ENCODE data around the gene PHLDA1. TPM values are rescaled to one million over a fixed set of nuclear protein-coding genes. Genes with fewer than 3 reads are reported as not detected.

Gene PHLDA1
- total and polyA plus RNA-seq, 2 donors (not counting 3 experiments of a cell fraction or from before 2014, with no cell fraction given) = 14.1 to 30.8 TPM

DNA sequence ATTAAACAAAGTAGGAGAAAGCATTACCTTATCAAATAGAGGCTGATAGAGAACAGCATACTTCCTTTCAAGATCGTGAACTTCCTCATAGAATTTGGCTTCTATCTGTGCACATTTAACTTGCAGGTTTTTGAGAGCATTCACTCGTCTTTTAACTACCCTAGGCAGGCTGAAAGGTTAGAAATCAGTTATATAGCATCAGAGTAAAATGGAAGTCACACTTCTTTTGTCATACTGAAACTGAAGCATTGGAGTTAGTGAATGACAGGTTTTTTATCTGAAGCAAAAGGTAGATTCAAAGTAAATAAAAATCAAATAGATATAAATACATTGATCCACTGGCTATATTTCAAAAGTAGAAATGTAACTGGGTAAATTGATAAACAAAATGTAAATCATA, 28.5 kb upstream of the PHLDA1 start:
- Histone ChIP-seq H3K4me2 (ENCODE audit: insufficient read depth, low read length) (no peak overlapping the region), H2AFZ (ENCODE audit: low read depth, low read length) (no peak overlapping the region), H3K9ac (replicated peaks; ENCODE audit: extremely low read depth, insufficient read depth, low read length) (no peak overlapping the region), H3K4me1 (ENCODE audit: control insufficient read depth, extremely low read depth, insufficient read depth, low read length) (no peaks in the 10 kb centered on the region), H3K27me3 (ENCODE audit: control insufficient read depth in 2 of 2, insufficient read depth in 2 of 2, low read length in 2 of 2) (no peaks in the 10 kb centered on the region), H3K27ac (ENCODE audit: insufficient read depth, low read depth, low read length) (no peak overlapping the region), H4K20me1 (replicated peaks; ENCODE audit: control insufficient read depth, extremely low read depth, insufficient read depth, low read length) (peaks cover 6% of the 10 kb centered on the region), H3K9me3 (replicated peaks; ENCODE audit: control insufficient read depth, insufficient read depth, low read length) (no peaks in the 10 kb centered on the region), H3K36me3 (ENCODE audit: control insufficient read depth in 2 of 2, extremely low read depth in 1 of 2, insufficient read depth in 2 of 2, low read length in 2 of 2) (peaks cover 13 to 44% of the 10 kb centered on the region in 2 experiments), H3K9me1 (replicated peaks; ENCODE audit: control insufficient read depth, extremely low read depth, insufficient read depth, low read length) (no peaks in the 10 kb centered on the region), H3K4me3 (replicated peaks in 1 of 3; ENCODE audit: insufficient read depth in 1 of 3, low read depth in 1 of 3, low read length in 3 of 3) (no peak overlapping the region), H3K79me2 (ENCODE audit: control insufficient read depth, insufficient read depth, low read length) (peaks cover 66% of the 10 kb centered on the region)
- intact Hi-C loops (cut with micrococcal nuclease) = no loop called here
- FAIRE-seq (no peak), DNase-seq (ENCODE audit: low read depth, low spot score) (no peak)
- CTCF ChIA-PET = interaction anchor here (0.6 kb wide), 1 partner anchor 521 kb away, joined by 3 read pairs; no protein-coding TSS in a partner anchor
- no TSS peak for BruUV-seq (replicated peaks)
- dilution Hi-C loops (cut with MboI; ENCODE audit: extremely low pct_ligation_motif_present, low sequenced_read_pairs) = no loop called here
- TF ChIP-seq MAX (IDR thresholded peaks at IDR 0.05; ENCODE audit: insufficient read depth, insufficient read length) (no peak), POLR2AphosphoS5 (IDR thresholded peaks at IDR 0.05; ENCODE audit: insufficient read depth, low read depth, low read length) (no peak), EZH2 (IDR thresholded peaks at IDR 0.05; ENCODE audit: borderline replicate concordance, low read depth, low read length, severe bottlenecking) (no peak), GATA2 (IDR thresholded peaks at IDR 0.05; ENCODE audit: insufficient read depth, insufficient read length, low read depth, low read length) (no peak), POLR2A (IDR thresholded peaks at IDR 0.05; ENCODE audit: low read depth, low read length) (no peak), FOS (IDR thresholded peaks at IDR 0.05; ENCODE audit: borderline replicate concordance, insufficient read depth, low read length) (no peak), MYC (IDR thresholded peaks at IDR 0.05; ENCODE audit: low read depth, low read length) (no peak), JUN (IDR thresholded peaks at IDR 0.05; ENCODE audit: borderline replicate concordance, insufficient read depth, insufficient read length, low read depth) (no peak)
- TF ChIP-seq, protein P1, sequence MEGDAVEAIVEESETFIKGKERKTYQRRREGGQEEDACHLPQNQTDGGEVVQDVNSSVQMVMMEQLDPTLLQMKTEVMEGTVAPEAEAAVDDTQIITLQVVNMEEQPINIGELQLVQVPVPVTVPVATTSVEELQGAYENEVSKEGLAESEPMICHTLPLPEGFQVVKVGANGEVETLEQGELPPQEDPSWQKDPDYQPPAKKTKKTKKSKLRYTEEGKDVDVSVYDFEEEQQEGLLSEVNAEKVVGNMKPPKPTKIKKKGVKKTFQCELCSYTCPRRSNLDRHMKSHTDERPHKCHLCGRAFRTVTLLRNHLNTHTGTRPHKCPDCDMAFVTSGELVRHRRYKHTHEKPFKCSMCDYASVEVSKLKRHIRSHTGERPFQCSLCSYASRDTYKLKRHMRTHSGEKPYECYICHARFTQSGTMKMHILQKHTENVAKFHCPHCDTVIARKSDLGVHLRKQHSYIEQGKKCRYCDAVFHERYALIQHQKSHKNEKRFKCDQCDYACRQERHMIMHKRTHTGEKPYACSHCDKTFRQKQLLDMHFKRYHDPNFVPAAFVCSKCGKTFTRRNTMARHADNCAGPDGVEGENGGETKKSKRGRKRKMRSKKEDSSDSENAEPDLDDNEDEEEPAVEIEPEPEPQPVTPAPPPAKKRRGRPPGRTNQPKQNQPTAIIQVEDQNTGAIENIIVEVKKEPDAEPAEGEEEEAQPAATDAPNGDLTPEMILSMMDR (IDR thresholded peaks at IDR 0.05; ENCODE audit: extremely low read depth in 1 of 2, insufficient read depth in 1 of 2, low read depth in 1 of 2, low read length in 2 of 2) = no peak
- POLR2A ChIA-PET = no interaction called here
